T47D (cell line): ENCODE results near the gene CRELD2.

Source experiments
- DNase-seq, 2 experiments: peaks; one replicate each; pipeline versions ENCODE4 v3.0.0 to v3.0.0-alpha.2; 2011 to 2012; ENCODE audit warnings: low read depth in 1 of 2, low spot score in 1 of 2
- JUND ChIP-seq: IDR thresholded peaks from 2 replicates; pipeline ENCODE4 v1.6.1; 2012; ENCODE audit warnings: low read depth
- in situ Hi-C: cut with HindIII; loops from 2 replicates; pipeline ENCODE4 v1.10.0; 2016; ENCODE audit warnings: low sequenced_read_pairs, low pct_unique_long_range_greater_than_20kb

The CRELD2 gene

GRCh38 chr22:49971232-49972162, 53.1 kb downstream of the CRELD2 start:
- peak; percentile 61 to 94 for DNase-seq
- TF ChIP-seq JUND: no peak
- in situ Hi-C loops: no loop called here

GRCh38 chr22:49972163-49973017, 54.0 kb downstream of the CRELD2 start:
- in situ Hi-C loops: no loop called here
- TF ChIP-seq JUND: no peak
- no peak for DNase-seq

- in situ Hi-C loops: no loop called here
- TF ChIP-seq JUND: no peak
- DNase-seq: no peak
Observed at GRCh38 chr22:49973018-49973961, 54.9 kb downstream of the CRELD2 start.

- TF ChIP-seq JUND: no peak
- no peak for DNase-seq
- in situ Hi-C loops: no loop called here
Observed at GRCh38 chr22:49975543-49976389, 57.3 kb downstream of the CRELD2 start.

- TF ChIP-seq JUND: no peak
- no peak for DNase-seq
- in situ Hi-C loops: no loop called here
Observed at GRCh38 chr22:49976439-49977175, 58.2 kb downstream of the CRELD2 start.
